Left hindlimb (tissue), 1 donor: ENCODE measurements around the gene PAMR1.

Experiments used
- DNase-seq: peaks from one replicate; pipeline ENCODE4 v3.0.0-alpha.2; 2018

PAMR1 gene

GRCh38 chr11:35491231-35491871 lies 34.1 kb downstream of the PAMR1 start:
- no peak for DNase-seq

GRCh38 chr11:35488117-35488516 lies 37.3 kb downstream of the PAMR1 start:
- DNase-seq = no peak

GRCh38 chr11:35487532-35488078 lies 37.8 kb downstream of the PAMR1 start:
- DNase-seq = peak; percentile 59

- DNase-seq = no peak
These were observed 38.5 kb downstream of the PAMR1 start for GRCh38 chr11:35486934-35487333.

GRCh38 chr11:35486446-35486845 lies 39.0 kb downstream of the PAMR1 start:
- DNase-seq = no peak

- DNase-seq = peak; percentile 81
These were observed 39.6 kb downstream of the PAMR1 start for GRCh38 chr11:35485656-35486322.

- no peak for DNase-seq
These were observed 41.0 kb downstream of the PAMR1 start for GRCh38 chr11:35484435-35484834.

- DNase-seq = no peak
These were observed 42.1 kb downstream of the PAMR1 start for GRCh38 chr11:35483131-35483820.

GRCh38 chr11:35479731-35480130 lies 45.7 kb downstream of the PAMR1 start:
- no peak for DNase-seq

GRCh38 chr11:35478471-35479091 lies 46.8 kb downstream of the PAMR1 start:
- peak; percentile 63 for DNase-seq

GRCh38 chr11:35477901-35478300 lies 47.5 kb downstream of the PAMR1 start:
- no peak for DNase-seq

GRCh38 chr11:35474688-35475087 lies 50.7 kb downstream of the PAMR1 start:
- no peak for DNase-seq

- DNase-seq = no peak
These were observed 51.5 kb downstream of the PAMR1 start for GRCh38 chr11:35473795-35474374.

GRCh38 chr11:35470616-35471015 lies 54.8 kb downstream of the PAMR1 start:
- no peak for DNase-seq

GRCh38 chr11:35466058-35466457 lies 59.4 kb downstream of the PAMR1 start:
- DNase-seq = no peak

- DNase-seq = no peak
These were observed 61.1 kb downstream of the PAMR1 start for GRCh38 chr11:35464308-35464707.

- no peak for DNase-seq
These were observed 62.1 kb downstream of the PAMR1 start for GRCh38 chr11:35463331-35463751.

GRCh38 chr11:35461917-35462538 lies 63.4 kb downstream of the PAMR1 start:
- DNase-seq = no peak

GRCh38 chr11:35459489-35459888 lies 65.9 kb downstream of the PAMR1 start:
- no peak for DNase-seq

- no peak for DNase-seq
These were observed 66.6 kb downstream of the PAMR1 start for GRCh38 chr11:35458846-35459245.

- DNase-seq = no peak
These were observed 71.1 kb downstream of the PAMR1 start for GRCh38 chr11:35454362-35454761.

- DNase-seq = no peak
These were observed 88.7 kb downstream of the PAMR1 start for GRCh38 chr11:35436581-35437250.
